ENCODE results near the gene DMRTC1. TPM values are rescaled to one million over a fixed set of nuclear protein-coding genes. Genes with fewer than 3 reads are reported as not detected.
"Not testable (repeated sequence)": the region's sequence is repeated elsewhere in the genome, so short reads cannot be mapped to it uniquely, and the experiment has no call there.

DMRTC1 gene
- 0.15 TPM in 1 of 2 replicates, not detected in the other for total RNA-seq

DNA sequence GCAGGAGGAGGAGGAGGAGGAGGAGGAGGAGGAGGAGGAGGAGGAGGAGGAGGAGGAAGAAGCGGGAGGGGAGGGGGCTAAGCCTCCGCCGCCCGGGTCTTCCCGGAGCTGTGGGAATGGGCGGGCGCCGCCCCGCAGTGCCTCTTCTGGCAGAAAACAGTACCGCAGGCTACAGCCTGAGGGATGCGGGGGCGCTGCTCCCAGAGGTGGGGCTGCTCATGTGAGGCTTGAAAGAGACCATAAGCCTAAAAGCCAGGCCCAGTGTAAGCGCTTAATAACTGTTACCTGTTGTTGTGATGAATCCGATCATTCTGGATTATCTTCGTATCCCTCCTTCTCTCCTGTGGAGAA is at the start of gene DMRTC1:
TSS of gene DMRTC1 (minus strand) at position 19 of the 351 bp plus-strand sequence. CDS start 68,143 bp downstream, outside the sequence.
- DNase-seq (ENCODE audit: low read depth) = not testable (repeated sequence)

DNA sequence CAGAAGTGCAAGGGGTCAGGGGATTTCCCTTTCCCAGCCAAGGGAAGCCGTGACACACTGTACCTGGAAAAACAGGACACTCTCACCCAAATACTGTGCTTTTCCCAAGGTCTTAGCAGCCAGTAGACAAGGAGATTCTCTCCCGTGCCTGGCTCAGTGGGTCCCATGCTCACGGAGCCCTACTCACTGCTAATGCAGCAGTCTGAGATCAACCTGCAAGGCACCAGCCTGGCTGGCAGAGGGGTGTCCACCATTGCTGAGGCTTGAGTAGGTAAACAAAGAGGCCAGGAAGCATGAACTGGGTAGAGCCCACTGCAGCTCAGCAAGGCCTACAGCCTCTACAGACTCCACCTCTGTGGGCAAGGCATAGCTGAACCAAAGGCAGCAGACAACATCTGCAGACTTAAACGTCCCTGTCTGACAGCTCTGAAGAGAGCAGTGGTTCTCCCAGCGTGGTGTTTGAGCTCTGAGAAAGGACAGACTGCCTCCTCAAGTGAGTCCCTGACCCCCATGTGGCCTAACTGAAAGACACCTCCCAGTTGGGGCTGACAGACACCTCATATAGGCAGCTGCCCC is 37.3 kb upstream of the DMRTC1 start:
- DNase-seq (ENCODE audit: low read depth) = not testable (repeated sequence)

DNA sequence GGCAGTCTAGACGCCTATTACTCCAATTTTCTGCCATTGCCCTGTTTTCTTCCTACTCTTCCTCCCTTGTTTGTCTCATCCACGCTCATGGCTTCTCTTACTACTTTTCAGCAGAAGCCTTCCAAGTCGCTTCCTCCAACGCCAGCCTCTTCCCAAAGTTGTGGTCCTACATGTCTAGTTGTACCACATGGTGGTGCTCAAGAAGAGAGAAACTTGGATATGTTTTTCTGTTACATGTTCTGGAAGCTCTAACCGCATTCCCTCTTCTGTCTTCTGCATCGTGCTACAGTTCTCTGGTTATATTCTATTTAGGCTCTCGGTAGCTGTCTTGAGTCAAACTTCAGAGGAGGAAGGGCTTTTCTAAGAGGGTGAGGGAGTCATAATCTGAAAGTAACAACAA is 31.2 kb upstream of the DMRTC1 start:
- DNase-seq (ENCODE audit: low read depth) = not testable (repeated sequence)

DNA sequence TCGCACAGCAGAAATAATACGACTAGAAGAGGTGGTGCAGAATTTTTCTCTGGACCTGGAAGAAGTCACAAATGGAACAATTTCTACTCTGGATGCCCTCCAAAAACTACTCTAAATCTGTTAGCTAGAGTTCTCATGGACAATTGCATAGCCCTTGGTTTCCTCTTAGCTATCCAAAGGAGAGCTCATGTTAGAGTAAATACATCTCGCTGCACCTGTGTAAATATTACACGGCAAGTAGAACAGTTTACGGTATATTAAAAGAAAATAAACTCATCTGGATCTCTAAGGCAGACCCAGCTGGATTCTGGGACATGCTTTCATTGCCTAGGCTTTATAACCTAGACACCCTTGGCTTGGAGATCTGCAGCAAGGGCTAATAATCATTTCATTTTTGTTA is 28.2 kb upstream of the DMRTC1 start:
- DNase-seq (ENCODE audit: low read depth) = not testable (repeated sequence)

- DNase-seq (ENCODE audit: low read depth) = not testable (repeated sequence)
Observed at GRCh38 chrX:72959971-72960370, 16.3 kb upstream of the DMRTC1 start.

GRCh38 chrX:72943035-72943818 is 410 bp downstream of the DMRTC1 start:
- DNase-seq (ENCODE audit: low read depth) = not testable (repeated sequence)

GRCh38 chrX:72942272-72942671 is 1.4 kb downstream of the DMRTC1 start:
- DNase-seq (ENCODE audit: low read depth) = not testable (repeated sequence)

GRCh38 chrX:72937906-72938305 is 5.7 kb downstream of the DMRTC1 start, which contains the start of gene FAM236A:
Gene FAM236A (plus strand): TSS chrX:72938206. CDS start chrX:72938263, 57 bp downstream.
- not testable (repeated sequence) for DNase-seq (ENCODE audit: low read depth)

- DNase-seq (ENCODE audit: low read depth) = not testable (repeated sequence)
Observed at GRCh38 chrX:72936882-72937455, 6.7 kb downstream of the DMRTC1 start.

DNA sequence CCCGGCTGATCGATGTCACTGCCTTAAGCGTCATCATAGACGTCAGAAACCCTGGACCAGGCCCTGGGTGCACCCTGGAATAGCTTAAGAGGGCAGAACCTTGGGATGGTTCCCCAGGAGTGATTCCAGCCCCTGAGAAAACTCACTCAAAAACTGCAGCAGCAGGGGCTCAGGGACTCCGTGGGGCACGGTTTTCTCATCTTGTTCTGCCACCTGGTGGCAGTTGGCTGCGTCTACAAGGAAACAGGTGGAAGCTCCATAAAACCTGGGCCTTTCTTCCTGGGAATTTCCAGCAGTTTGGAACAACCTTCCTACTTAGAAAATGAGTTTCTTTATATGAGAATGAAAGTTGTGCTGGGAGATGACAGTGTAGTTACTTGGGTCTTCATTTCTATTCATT is 7.2 kb downstream of the DMRTC1 start:
- not testable (repeated sequence) for DNase-seq (ENCODE audit: low read depth)

- not testable (repeated sequence) for DNase-seq (ENCODE audit: low read depth)
Observed at GRCh38 chrX:72932283-72932682, 11.4 kb downstream of the DMRTC1 start.

- not testable (repeated sequence) for DNase-seq (ENCODE audit: low read depth)
Observed at GRCh38 chrX:72916096-72916495, 27.5 kb downstream of the DMRTC1 start.

- DNase-seq (ENCODE audit: low read depth) = not testable (repeated sequence)
Observed at GRCh38 chrX:72912315-72912714, 31.3 kb downstream of the DMRTC1 start, which contains the start of gene FAM236C. Gene FAM236C (plus strand): TSS chrX:72912615. CDS start chrX:72912715, 100 bp downstream.

DNA sequence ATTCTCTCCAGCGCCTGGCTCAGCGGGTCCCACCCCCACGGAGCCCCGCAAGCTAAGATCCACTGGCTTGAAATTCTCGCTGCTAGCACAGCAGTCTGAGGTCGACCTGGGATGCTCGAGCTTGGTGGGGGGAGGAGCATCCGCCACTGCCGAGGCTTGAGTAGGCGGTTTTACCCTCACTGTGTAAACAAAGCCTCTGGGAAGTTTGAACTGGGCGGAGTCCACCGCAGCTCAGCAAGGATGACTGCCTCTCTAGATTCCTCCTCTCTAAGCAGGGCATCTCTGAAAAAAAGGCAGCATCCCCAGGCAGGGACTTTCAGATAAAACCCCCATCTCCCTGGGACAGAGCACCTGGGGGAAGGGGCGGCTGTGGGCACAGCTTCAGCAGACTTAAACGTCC is 53.9 kb downstream of the DMRTC1 start:
- not testable (repeated sequence) for DNase-seq (ENCODE audit: low read depth)

DNA sequence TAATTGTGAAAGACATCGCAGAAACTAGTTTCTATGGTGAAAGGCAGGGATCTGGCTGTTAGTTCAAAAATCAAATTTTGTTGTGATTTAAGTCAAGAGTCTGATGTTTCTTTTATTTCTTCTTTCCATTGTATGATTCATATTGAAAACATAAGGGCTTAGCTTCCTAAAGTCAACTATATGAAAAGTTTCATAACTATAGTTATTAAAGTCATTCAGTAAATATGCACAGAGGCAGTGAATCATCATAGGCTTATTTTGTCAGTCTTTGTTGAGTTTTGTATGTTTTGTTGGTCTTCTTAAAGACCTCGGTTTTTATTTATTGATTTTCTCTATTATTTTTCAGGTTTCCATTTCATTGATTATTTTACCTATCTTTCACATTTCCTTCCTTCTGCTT is 60.7 kb downstream of the DMRTC1 start:
- DNase-seq (ENCODE audit: low read depth) = not testable (repeated sequence)

- DNase-seq (ENCODE audit: low read depth) = not testable (repeated sequence)
Observed at GRCh38 chrX:72837532-72837931, 106.1 kb downstream of the DMRTC1 start.

DNA sequence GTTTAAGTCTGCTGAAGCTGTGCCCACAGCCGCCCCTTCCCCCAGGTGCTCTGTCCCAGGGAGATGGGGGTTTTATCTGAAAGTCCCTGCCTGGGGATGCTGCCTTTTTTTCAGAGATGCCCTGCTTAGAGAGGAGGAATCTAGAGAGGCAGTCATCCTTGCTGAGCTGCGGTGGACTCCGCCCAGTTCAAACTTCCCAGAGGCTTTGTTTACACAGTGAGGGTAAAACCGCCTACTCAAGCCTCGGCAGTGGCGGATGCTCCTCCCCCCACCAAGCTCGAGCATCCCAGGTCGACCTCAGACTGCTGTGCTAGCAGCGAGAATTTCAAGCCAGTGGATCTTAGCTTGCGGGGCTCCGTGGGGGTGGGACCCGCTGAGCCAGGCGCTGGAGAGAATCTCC is 112.9 kb downstream of the DMRTC1 start:
- DNase-seq (ENCODE audit: low read depth) = not testable (repeated sequence)

Other genes starting within 250 kb of the DMRTC1 start
- gene PHKA1, start 229.5 kb downstream of the DMRTC1 start, total RNA-seq = 4.0 and 8.0 TPM in 2 replicates
- 0.20 TPM in 1 of 2 replicates, not detected in the other for gene DMRTC1B, start 166.9 kb downstream of the DMRTC1 start, total RNA-seq
- gene FAM236B, start 161.2 kb downstream of the DMRTC1 start, total RNA-seq = not detected in 2 replicates
- gene FAM236D, start 135.6 kb downstream of the DMRTC1 start, total RNA-seq = not detected in 2 replicates
- gene FAM236C, start 31.2 kb downstream of the DMRTC1 start, total RNA-seq = not detected in 2 replicates
- gene FAM236A, start 5.6 kb downstream of the DMRTC1 start, total RNA-seq = not detected in 2 replicates
- gene PABPC1L2B, start 59.1 kb upstream of the DMRTC1 start, total RNA-seq = not detected in 2 replicates
- not detected in 2 replicates for gene PABPC1L2A, start 135.7 kb upstream of the DMRTC1 start, total RNA-seq

Data from renal cortical epithelial cell (primary cell).